Osteocyte (in vitro differentiated cells): ENCODE data around the gene TBL1X. TPM values are rescaled to one million over a fixed set of nuclear protein-coding genes. Genes with fewer than 3 reads are reported as not detected.

Experiments used
- DNase-seq: peaks from one replicate; pipeline ENCODE4 v3.0.0; 2021; ENCODE audit warnings: mixed read lengths; ENCODE audit not compliant: unreplicated experiment; ENCODE audit errors: extremely low spot score
- H3K27ac Mint-ChIP-seq: one replicate; pipeline ENCODE4 v1.8.0; 2021; ENCODE audit warnings: mild to moderate bottlenecking, mixed read lengths; ENCODE audit not compliant: unreplicated experiment
- H3K27me3 Mint-ChIP-seq: one replicate; pipeline ENCODE4 v1.8.0; 2021; ENCODE audit warnings: mixed read lengths; ENCODE audit not compliant: unreplicated experiment
- H3K36me3 Mint-ChIP-seq: one replicate; pipeline ENCODE4 v1.8.0; 2021; ENCODE audit warnings: mixed read lengths; ENCODE audit not compliant: unreplicated experiment
- H3K4me1 Mint-ChIP-seq: one replicate; pipeline ENCODE4 v1.8.0; 2021; ENCODE audit warnings: mixed read lengths; ENCODE audit not compliant: unreplicated experiment
- H3K4me3 Mint-ChIP-seq: one replicate; pipeline ENCODE4 v1.8.0; 2021; ENCODE audit warnings: mild to moderate bottlenecking, moderate library complexity, mixed read lengths; ENCODE audit not compliant: unreplicated experiment
- H3K9me3 Mint-ChIP-seq: one replicate; pipeline ENCODE4 v1.8.0; 2021; ENCODE audit warnings: mixed read lengths; ENCODE audit not compliant: unreplicated experiment
- total RNA-seq: library from RNA; stranded (reverse); gene quantifications from 2 replicates; pipeline ENCODE4 v1.2.1, GENCODE V29; 2021
- TF ChIP-seq, protein P1 (sequence below): fragments of 200-600 bp; sonication (generic); IDR thresholded peaks from 2 replicates; pipeline ENCODE4 v1.5.0; 2021; ENCODE audit warnings: antibody characterized with exemption, mild to moderate bottlenecking, moderate library complexity

TBL1X gene
- total RNA-seq, 1 donor from 2014 or later = 35.3 TPM

DNA sequence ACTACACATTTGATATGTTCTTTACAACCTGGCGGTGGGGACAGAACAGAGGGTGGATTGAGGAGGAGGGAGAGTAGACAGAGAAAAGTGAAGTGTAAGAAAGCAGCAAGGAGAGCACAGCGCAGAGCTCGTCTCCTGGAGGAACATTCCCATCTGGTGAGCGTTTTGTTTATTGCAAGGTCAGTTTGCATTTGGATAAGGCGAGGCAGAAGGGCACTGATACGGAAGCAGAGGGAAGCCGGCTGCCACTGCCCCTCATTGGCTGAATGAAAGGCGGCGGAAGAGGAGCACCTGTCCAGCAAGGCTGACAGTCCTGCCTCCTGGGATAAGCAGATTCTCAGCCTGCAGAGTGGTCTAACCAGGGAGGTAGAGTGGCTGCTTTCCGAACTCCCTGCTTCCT, 217.6 kb downstream of the TBL1X start:
- peaks cover 7% of the 10 kb centered on the region for H3K9me3 Mint-ChIP-seq
- peak overlapping the region; percentile 62 for H3K27ac Mint-ChIP-seq
- TF ChIP-seq, protein P1, sequence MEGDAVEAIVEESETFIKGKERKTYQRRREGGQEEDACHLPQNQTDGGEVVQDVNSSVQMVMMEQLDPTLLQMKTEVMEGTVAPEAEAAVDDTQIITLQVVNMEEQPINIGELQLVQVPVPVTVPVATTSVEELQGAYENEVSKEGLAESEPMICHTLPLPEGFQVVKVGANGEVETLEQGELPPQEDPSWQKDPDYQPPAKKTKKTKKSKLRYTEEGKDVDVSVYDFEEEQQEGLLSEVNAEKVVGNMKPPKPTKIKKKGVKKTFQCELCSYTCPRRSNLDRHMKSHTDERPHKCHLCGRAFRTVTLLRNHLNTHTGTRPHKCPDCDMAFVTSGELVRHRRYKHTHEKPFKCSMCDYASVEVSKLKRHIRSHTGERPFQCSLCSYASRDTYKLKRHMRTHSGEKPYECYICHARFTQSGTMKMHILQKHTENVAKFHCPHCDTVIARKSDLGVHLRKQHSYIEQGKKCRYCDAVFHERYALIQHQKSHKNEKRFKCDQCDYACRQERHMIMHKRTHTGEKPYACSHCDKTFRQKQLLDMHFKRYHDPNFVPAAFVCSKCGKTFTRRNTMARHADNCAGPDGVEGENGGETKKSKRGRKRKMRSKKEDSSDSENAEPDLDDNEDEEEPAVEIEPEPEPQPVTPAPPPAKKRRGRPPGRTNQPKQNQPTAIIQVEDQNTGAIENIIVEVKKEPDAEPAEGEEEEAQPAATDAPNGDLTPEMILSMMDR = peak; percentile 31
- H3K36me3 Mint-ChIP-seq = peaks cover 13% of the 10 kb centered on the region
- no peaks in the 10 kb centered on the region for H3K27me3 Mint-ChIP-seq
- H3K4me1 Mint-ChIP-seq = no peaks in the 10 kb centered on the region
- no peak overlapping the region for H3K4me3 Mint-ChIP-seq
- no peak for DNase-seq

DNA sequence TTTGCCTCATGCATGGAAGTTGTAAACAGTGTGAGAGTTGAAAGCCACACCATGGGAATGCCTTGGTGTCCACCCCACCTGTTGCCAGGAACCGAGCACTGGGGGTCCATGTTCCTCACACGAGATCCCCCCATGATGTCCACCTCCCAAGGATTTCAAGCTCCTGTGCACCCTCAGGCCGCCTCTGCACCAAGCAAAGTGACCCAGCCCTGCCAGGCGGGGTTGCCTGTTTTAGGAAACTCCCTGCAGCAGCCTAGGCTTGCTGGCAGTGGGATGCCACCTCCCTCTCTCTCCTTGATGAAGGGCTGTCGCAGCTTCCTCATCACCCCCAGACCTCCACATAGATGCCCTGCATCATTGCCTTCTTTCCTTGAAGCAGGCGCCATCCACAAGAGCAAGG, 218.0 kb downstream of the TBL1X start:
- Mint-ChIP-seq H3K9me3 (peaks cover 3% of the 10 kb centered on the region), H3K36me3 (peaks cover 13% of the 10 kb centered on the region), H3K27ac (no peak overlapping the region), H3K27me3 (no peaks in the 10 kb centered on the region), H3K4me1 (no peaks in the 10 kb centered on the region), H3K4me3 (no peak overlapping the region)
- TF ChIP-seq, protein P1 = no peak
- no peak for DNase-seq

DNA sequence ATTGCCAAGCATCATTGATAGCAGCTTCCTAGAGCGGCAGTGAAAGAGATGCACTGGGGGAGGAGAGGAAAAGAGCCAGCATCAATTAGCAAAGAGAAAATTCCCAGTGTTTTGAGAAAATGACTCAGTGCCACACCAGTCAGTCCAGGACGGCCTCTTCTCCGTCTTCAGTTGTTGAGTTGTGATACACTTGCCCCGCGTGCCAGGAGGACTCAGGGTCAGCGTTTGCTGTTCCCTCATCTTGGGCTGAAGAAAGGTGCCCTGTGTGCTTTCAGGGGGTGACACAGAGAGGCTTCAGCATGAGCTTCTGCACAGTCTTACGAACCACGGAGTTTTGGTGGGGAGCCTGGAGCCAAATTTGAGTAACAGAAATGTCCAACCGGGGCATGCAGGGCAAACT, 218.5 kb downstream of the TBL1X start:
- no peak for DNase-seq
- no peaks in the 10 kb centered on the region for H3K9me3 Mint-ChIP-seq
- no peak overlapping the region for H3K27ac Mint-ChIP-seq
- peaks cover 17% of the 10 kb centered on the region for H3K36me3 Mint-ChIP-seq
- TF ChIP-seq, protein P1 = no peak
- no peaks in the 10 kb centered on the region for H3K4me1 Mint-ChIP-seq
- H3K27me3 Mint-ChIP-seq = no peaks in the 10 kb centered on the region
- H3K4me3 Mint-ChIP-seq = no peak overlapping the region

DNA sequence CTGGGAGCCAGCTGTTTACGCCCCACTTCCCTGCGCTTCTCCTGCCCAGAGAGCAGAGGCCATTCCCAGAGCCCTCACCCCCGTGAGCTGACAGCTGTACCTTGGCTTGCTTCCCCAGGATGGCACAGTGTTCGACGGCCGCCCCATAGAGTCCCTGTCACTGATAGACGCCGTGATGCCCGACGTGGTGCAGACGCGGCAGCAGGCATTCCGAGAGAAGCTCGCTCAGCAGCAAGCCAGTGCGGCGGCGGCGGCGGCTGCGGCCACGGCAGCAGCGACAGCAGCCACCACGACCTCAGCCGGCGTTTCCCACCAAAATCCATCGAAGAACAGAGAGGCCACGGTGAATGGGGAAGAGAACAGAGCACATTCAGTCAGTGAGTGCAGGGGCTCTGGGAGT, 223.0 kb downstream of the TBL1X start:
- H3K4me3 Mint-ChIP-seq = no peak overlapping the region
- peaks cover 24% of the 10 kb centered on the region for H3K36me3 Mint-ChIP-seq
- no peaks in the 10 kb centered on the region for H3K9me3 Mint-ChIP-seq
- no peak overlapping the region for H3K27ac Mint-ChIP-seq
- H3K4me1 Mint-ChIP-seq = no peaks in the 10 kb centered on the region
- H3K27me3 Mint-ChIP-seq = no peaks in the 10 kb centered on the region
- TF ChIP-seq, protein P1 = no peak
- no peak for DNase-seq

DNA sequence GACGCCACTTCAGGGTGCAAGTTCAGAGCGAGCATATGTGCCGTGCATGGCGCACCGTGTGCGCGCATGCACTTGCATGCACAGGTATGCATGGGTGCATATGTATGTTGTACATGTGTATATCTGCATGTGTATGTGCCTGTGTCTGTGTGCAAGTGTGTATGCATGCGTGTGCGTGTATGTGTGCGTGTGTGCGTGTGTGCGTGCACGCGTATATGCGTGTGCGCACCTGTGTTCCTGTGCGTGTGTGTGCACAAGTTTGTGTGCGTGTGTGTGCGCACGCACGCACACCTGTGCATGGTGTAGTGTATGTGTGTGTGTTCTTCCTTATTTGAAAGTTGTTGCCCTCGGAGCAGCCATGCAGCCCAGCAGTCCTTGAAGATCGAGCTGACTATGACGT, 224.0 kb downstream of the TBL1X start:
- no peak for DNase-seq
- H3K4me1 Mint-ChIP-seq = no peaks in the 10 kb centered on the region
- H3K4me3 Mint-ChIP-seq = no peak overlapping the region
- TF ChIP-seq, protein P1 = no peak
- H3K27me3 Mint-ChIP-seq = no peaks in the 10 kb centered on the region
- no peak overlapping the region for H3K27ac Mint-ChIP-seq
- peaks cover 29% of the 10 kb centered on the region for H3K36me3 Mint-ChIP-seq
- H3K9me3 Mint-ChIP-seq = no peaks in the 10 kb centered on the region
